GM10248 (cell line): ENCODE results near the gene PPARA.

Experiments
- CTCF ChIA-PET: fragments of 300-600 bp; sonication (Branson Sonifier 250); formaldehyde crosslinking; extraction: SDS; loops from one replicate; lab custom pipeline; 2021; ENCODE audit warnings: antibody characterized with exemption; lab: Yijun Ruan, JAX
- POLR2A ChIA-PET: fragments of 350-650 bp; sonication (Branson Sonifier 250); formaldehyde crosslinking; extraction: SDS; loops from one replicate; lab custom pipeline; 2020; ENCODE audit warnings: antibody characterized with exemption; lab: Yijun Ruan, JAX
- DNase-seq: peaks from one replicate; pipeline ENCODE4 v3.0.0; 2012; ENCODE audit errors: extremely low spot score
- TF ChIP-seq, protein P1 (sequence below): IDR thresholded peaks from 2 replicates; pipeline ENCODE4 v1.5.1; 2012; ENCODE audit warnings: mild to moderate bottlenecking, low read depth; ENCODE audit errors: extremely low read depth, missing control alignments, control extremely low read depth

The PPARA gene

DNA sequence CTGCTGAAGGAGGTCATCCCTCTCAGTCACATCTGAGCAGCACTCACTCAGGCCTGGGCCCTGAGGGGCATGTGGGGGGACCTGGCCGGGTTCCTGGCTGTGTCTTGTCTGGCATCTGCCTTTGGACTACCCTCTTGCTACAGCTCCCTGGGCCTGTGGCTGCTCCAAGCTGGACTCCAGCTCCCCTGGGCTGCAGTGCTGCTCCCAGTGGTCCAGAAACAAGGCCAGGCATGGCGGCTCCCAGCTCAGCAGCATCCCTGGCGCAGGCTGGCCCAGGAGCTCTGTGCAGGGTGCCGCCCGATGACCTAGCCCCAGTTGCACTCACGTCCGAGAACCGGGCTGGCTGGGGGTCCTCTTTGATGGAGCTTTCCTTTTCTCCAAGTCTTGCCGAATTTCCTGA lies 94.4 kb downstream of the PPARA start:
- no peak for DNase-seq
- CTCF ChIA-PET = interaction anchor here (2.0 kb wide), 1 partner anchor 122 kb away, joined by 5 read pairs; no protein-coding TSS in a partner anchor
- POLR2A ChIA-PET = no interaction called here
- TF ChIP-seq, protein P1, sequence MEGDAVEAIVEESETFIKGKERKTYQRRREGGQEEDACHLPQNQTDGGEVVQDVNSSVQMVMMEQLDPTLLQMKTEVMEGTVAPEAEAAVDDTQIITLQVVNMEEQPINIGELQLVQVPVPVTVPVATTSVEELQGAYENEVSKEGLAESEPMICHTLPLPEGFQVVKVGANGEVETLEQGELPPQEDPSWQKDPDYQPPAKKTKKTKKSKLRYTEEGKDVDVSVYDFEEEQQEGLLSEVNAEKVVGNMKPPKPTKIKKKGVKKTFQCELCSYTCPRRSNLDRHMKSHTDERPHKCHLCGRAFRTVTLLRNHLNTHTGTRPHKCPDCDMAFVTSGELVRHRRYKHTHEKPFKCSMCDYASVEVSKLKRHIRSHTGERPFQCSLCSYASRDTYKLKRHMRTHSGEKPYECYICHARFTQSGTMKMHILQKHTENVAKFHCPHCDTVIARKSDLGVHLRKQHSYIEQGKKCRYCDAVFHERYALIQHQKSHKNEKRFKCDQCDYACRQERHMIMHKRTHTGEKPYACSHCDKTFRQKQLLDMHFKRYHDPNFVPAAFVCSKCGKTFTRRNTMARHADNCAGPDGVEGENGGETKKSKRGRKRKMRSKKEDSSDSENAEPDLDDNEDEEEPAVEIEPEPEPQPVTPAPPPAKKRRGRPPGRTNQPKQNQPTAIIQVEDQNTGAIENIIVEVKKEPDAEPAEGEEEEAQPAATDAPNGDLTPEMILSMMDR = no peak

DNA sequence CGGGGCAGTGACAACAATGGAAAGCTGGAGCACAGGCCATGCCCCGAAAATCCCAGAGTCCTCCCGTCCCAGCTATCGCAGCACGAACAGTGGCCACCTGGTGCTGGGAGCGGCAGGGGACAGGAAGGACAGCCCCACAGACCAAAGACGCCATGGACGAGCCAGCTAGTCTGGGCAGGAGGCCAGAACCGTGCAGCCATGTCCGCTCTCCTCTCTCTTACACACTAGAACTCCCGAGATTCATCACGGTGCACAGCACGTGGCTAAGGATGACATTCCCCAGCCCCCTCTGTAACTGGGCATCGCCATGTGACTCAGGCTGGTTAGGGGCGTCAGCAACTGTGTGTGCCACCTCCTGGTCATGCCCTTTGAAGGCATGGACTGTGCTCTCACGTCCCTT lies 95.2 kb downstream of the PPARA start:
- no peak for DNase-seq
- ChIA-PET CTCF (interaction anchor here (2.0 kb wide), 1 partner anchor 123 kb away, joined by 5 read pairs; no protein-coding TSS in a partner anchor), POLR2A (no interaction called here)
- TF ChIP-seq, protein P1 = no peak

DNA sequence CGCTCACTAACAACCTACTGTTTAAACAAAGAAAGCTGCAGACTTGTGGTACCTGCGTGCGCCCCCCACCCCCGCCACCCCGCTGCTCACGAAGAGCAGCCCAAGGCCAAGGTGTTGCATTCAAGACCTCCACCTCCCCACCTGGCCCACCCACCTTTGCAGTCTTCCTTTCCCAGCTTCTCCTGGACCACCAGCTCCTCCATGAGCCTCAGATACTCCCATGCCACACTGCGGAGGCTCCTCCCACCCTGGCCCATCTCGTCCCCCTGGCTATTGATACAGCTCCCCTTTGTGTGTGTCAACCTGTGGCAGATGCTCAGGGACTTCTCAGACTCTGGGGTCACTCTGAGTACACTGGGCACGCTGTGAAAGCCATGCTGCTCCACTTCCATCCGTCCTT lies 95.9 kb downstream of the PPARA start:
- ChIA-PET CTCF (interaction anchor here (1.2 kb wide), 1 partner anchor 11 kb away, joined by 3 read pairs; no protein-coding TSS in a partner anchor), POLR2A (no interaction called here)
- DNase-seq = no peak
- TF ChIP-seq, protein P1 = no peak

DNA sequence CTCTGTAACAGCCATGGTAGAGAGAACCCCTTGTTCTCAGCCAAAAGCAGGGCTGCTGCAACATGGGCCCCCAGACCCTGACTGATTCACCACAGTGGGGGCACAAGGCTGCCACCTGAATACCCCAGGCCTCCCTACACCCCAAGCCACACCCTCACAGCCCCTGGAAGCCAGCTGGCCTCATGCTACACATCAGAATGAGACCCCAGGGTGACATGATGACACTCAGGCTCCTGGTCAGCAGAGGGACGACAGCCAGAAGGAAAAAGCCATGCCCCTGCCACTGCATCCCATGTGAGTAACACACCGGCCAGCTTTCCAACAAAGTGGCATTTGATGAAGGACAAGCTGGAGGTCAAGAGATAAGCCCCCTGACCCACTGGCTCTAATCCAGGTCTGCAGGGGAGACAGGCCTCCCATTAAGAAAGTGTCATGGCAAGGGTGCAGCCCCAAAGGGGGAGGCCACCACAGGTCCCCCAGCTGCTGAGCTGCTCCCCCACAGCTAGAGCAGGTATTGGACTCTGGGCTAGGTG lies 97.2 kb downstream of the PPARA start:
- no peak for DNase-seq

DNA sequence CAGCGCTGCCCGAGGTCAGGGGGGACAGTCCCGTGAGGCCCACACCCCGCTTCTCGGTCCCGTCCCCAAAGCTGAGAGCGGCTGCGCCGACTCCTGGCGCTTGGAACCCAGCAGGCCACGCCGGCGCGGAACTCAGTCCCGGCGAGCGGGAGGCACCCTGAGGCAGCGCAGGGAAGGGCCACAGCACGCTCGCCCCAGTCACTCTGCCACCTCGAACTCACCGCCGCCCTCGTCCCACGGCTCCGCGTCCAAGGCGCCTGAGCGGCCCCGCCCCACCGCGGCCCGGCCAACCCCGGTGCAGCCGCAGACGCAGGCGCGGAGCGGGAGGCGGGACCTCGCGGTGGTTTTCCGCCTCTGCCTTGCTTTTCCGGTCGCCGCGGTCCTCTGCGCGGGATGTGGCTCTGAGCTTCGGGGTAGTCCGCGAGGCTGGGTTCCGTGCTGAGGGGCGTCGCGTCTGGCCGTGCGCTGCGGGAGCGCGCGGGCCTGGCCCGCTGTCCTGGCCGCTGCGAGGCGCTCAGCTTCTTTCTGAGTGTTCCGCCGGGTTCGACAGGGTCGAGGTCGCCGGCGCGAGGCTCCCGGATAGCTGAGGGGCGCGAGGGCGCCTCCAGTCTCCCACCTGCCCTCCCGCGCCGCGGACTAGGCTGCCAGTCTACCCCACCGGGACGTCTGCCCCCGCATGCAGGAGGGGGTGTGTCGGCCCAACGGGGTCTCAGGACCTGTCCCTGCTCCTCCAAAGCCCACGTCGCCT lies 99.9 kb downstream of the PPARA start, which contains the start of gene CDPF1:
Gene CDPF1, minus strand, starts transcription at position 259 of the 748 bp plus-strand sequence. CDS start 2,009 bp downstream, outside the sequence.
- DNase-seq = peak; percentile 96
- TF ChIP-seq, protein P1 = no peak
- ChIA-PET POLR2A (interaction anchor here (1.1 kb wide), 1 partner anchor 17 kb away, joined by 3 read pairs; no protein-coding TSS in a partner anchor), CTCF (interaction anchor here (1.0 to 1.2 kb wide), 3 partner anchors 10 to 66 kb away, joined by 3 to 4 read pairs (median 3); no protein-coding TSS in a partner anchor)

More for the DNA sequence above, 97.2 kb downstream of the PPARA start:
- TF ChIP-seq, protein P1 = no peak
- POLR2A ChIA-PET = no interaction called here
- CTCF ChIA-PET = interaction anchor here (1.0 to 1.5 kb wide), 3 partner anchors 13 to 242 kb away, joined by 3 to 4 read pairs (median 3); no protein-coding TSS in a partner anchor

DNA sequence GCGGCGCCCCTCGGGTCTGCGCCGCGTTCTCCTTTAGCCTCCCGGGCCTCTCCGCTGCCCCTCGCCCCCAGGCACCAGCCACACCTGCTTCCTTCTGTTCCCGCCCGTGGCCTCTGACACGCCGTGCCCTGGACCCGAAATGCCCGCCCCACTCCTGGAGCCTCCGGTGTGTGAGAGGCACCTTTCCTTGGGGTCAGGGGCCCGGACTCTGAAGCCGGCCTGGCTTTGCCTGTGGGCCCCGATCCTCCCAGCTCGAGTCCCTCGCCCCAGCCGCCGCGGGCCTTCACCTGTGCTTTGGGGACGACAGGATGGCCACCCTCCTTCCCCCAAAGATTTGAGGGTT lies 100.4 kb downstream of the PPARA start:
- ChIA-PET POLR2A (interaction anchor here (1.1 kb wide), 1 partner anchor 16 kb away, joined by 3 read pairs; no protein-coding TSS in a partner anchor), CTCF (interaction anchor here (1.0 to 1.2 kb wide), 3 partner anchors 9 to 65 kb away, joined by 3 to 4 read pairs (median 3); no protein-coding TSS in a partner anchor)
- DNase-seq = no peak
- TF ChIP-seq, protein P1 = no peak
